ENCODE results near the gene IPO13.

The IPO13 gene

GRCh38 chr1:43913051-43913501 lies 33.7 kb upstream of the IPO13 start:
- no peak overlapping the region for H3K4me2 ChIP-seq (ENCODE audit: insufficient read depth, low read length)
- DNase-seq, result no peak

GRCh38 chr1:43913666-43914360 lies 32.9 kb upstream of the IPO13 start:
- no peaks in the 10 kb centered on the region for H3K27me3 ChIP-seq (ENCODE audit: insufficient read depth, low read length, poor library complexity)
- no peak overlapping the region for H2AFZ ChIP-seq (ENCODE audit: low read depth, low read length)
- H3K36me3 ChIP-seq (ENCODE audit: insufficient read depth, low read length), result 0 out of 2 replicates have a peak, but pooled peaks cover 5% of the 10 kb centered on the region
- H3K4me2 ChIP-seq (ENCODE audit: insufficient read depth, low read length), result no peak overlapping the region
- ATAC-seq (ENCODE audit: insufficient read depth, low read depth), result no peak
- H4K20me1 ChIP-seq (ENCODE audit: insufficient read depth, low read length), result no peaks in the 10 kb centered on the region
- no peaks in the 10 kb centered on the region for H3K79me2 ChIP-seq (ENCODE audit: insufficient read depth, low read length)
- H3K27ac ChIP-seq (ENCODE audit: low read length), result no peak overlapping the region
- no peaks in the 10 kb centered on the region for H3K4me1 ChIP-seq (ENCODE audit: insufficient read depth, low read length)
- TF ChIP-seq CTCF (IDR thresholded peaks at IDR 0.05; ENCODE audit: borderline replicate concordance, extremely low read depth, low read length, poor library complexity, severe bottlenecking), result no peak
- TF ChIP-seq EZH2 (IDR thresholded peaks at IDR 0.05; ENCODE audit: borderline replicate concordance, low read depth, low read length, severe bottlenecking), result no peak
- no peak for DNase-seq
- H3K9ac ChIP-seq (ENCODE audit: low read depth, low read length), result no peak overlapping the region
- H3K9me3 ChIP-seq (ENCODE audit: insufficient read depth, low read length, severe bottlenecking), result no peaks in the 10 kb centered on the region
- no peak overlapping the region for H3K4me3 ChIP-seq (ENCODE audit: low read depth in 1 of 2, low read length in 2 of 2)

More at GRCh38 chr1:43913051-43913501, 33.7 kb upstream of the IPO13 start:
- Histone ChIP-seq H2AFZ (ENCODE audit: low read depth, low read length) (no peak overlapping the region), H4K20me1 (ENCODE audit: insufficient read depth, low read length) (no peaks in the 10 kb centered on the region), H3K4me1 (ENCODE audit: insufficient read depth, low read length) (no peaks in the 10 kb centered on the region), H3K4me3 (ENCODE audit: low read depth in 1 of 2, low read length in 2 of 2) (no peak overlapping the region), H3K27ac (ENCODE audit: low read length) (no peak overlapping the region), H3K79me2 (ENCODE audit: insufficient read depth, low read length) (no peaks in the 10 kb centered on the region), H3K9me3 (ENCODE audit: insufficient read depth, low read length, severe bottlenecking) (no peaks in the 10 kb centered on the region), H3K27me3 (ENCODE audit: insufficient read depth, low read length, poor library complexity) (no peaks in the 10 kb centered on the region), H3K36me3 (ENCODE audit: insufficient read depth, low read length) (0 out of 2 replicates have a peak, but pooled peaks cover 5% of the 10 kb centered on the region), H3K9ac (ENCODE audit: low read depth, low read length) (no peak overlapping the region)
- ATAC-seq (ENCODE audit: insufficient read depth, low read depth), result no peak
- TF ChIP-seq CTCF (IDR thresholded peaks at IDR 0.05; ENCODE audit: borderline replicate concordance, extremely low read depth, low read length, poor library complexity, severe bottlenecking), result no peak
- TF ChIP-seq EZH2 (IDR thresholded peaks at IDR 0.05; ENCODE audit: borderline replicate concordance, low read depth, low read length, severe bottlenecking), result no peak

GRCh38 chr1:43914576-43915525 lies 31.9 kb upstream of the IPO13 start:
- Histone ChIP-seq H3K36me3 (ENCODE audit: insufficient read depth, low read length) (0 out of 2 replicates have a peak, but pooled peaks cover 5% of the 10 kb centered on the region), H3K4me1 (ENCODE audit: insufficient read depth, low read length) (peaks cover 6% of the 10 kb centered on the region; the same call in 1 of the 2 replicates), H3K4me2 (ENCODE audit: insufficient read depth, low read length) (no peak overlapping the region), H3K9ac (ENCODE audit: low read depth, low read length) (no peak overlapping the region), H3K9me3 (ENCODE audit: insufficient read depth, low read length, severe bottlenecking) (no peaks in the 10 kb centered on the region), H3K4me3 (ENCODE audit: low read depth in 1 of 2, low read length in 2 of 2) (no peak overlapping the region), H2AFZ (ENCODE audit: low read depth, low read length) (no peak overlapping the region), H3K27ac (ENCODE audit: low read length) (no peak overlapping the region), H3K79me2 (ENCODE audit: insufficient read depth, low read length) (no peaks in the 10 kb centered on the region), H4K20me1 (ENCODE audit: insufficient read depth, low read length) (no peaks in the 10 kb centered on the region), H3K27me3 (ENCODE audit: insufficient read depth, low read length, poor library complexity) (no peaks in the 10 kb centered on the region)
- DNase-seq, result no peak
- ATAC-seq (ENCODE audit: insufficient read depth, low read depth), result no peak
- TF ChIP-seq CTCF (IDR thresholded peaks at IDR 0.05; ENCODE audit: borderline replicate concordance, extremely low read depth, low read length, poor library complexity, severe bottlenecking) (no peak), EZH2 (IDR thresholded peaks at IDR 0.05; ENCODE audit: borderline replicate concordance, low read depth, low read length, severe bottlenecking) (no peak)
